Stimulated activated memory B cell treated with anti-CD40 and anti-IgM and Interleukin-4, amounts not matched to agents 10 μg/mL and 1 μg/mL and 100 μg/mL, for 72 hours (primary cell): ENCODE results near the gene DCHS1.

Experiments
- ATAC-seq: fragments of 150-1000 bp; cut with Tn5 transposase; 2 replicates; pipeline ENCODE4 v1.10.0; 2021
- H3K27ac Mint-ChIP-seq: one replicate; pipeline ENCODE4 v1.8.0; 2022; ENCODE audit warnings: mild to moderate bottlenecking, mixed read lengths
- H3K27me3 Mint-ChIP-seq: one replicate; pipeline ENCODE4 v1.8.0; 2022; ENCODE audit warnings: mixed read lengths
- H3K36me3 Mint-ChIP-seq: one replicate; pipeline ENCODE4 v1.8.0; 2022; ENCODE audit warnings: mixed read lengths
- H3K4me1 Mint-ChIP-seq: one replicate; pipeline ENCODE4 v1.8.0; 2022; ENCODE audit warnings: mixed read lengths
- H3K4me3 Mint-ChIP-seq: one replicate; pipeline ENCODE4 v1.8.0; 2022; ENCODE audit warnings: mild to moderate bottlenecking, moderate library complexity, mixed read lengths
- H3K9me3 Mint-ChIP-seq: one replicate; pipeline ENCODE4 v1.8.0; 2022; ENCODE audit warnings: mixed read lengths

Gene DCHS1

GRCh38 chr11:6627762-6628241 lies 27.8 kb downstream of the DCHS1 start:
- ATAC-seq, result peak; percentile 57
- H3K27ac Mint-ChIP-seq, result peak overlapping the region; percentile 53
- peak overlapping the region; percentile 59 for H3K4me3 Mint-ChIP-seq
- H3K36me3 Mint-ChIP-seq, result no peaks in the 10 kb centered on the region
- H3K9me3 Mint-ChIP-seq, result no peaks in the 10 kb centered on the region
- no peaks in the 10 kb centered on the region for H3K27me3 Mint-ChIP-seq
- H3K4me1 Mint-ChIP-seq, result peaks cover 25% of the 10 kb centered on the region

GRCh38 chr11:6626971-6627761 lies 28.4 kb downstream of the DCHS1 start:
- Mint-ChIP-seq H3K4me3 (peak overlapping the region; percentile 59), H3K27ac (peak overlapping the region; percentile 53), H3K4me1 (peaks cover 25% of the 10 kb centered on the region), H3K9me3 (no peaks in the 10 kb centered on the region), H3K27me3 (no peaks in the 10 kb centered on the region), H3K36me3 (no peaks in the 10 kb centered on the region)
- no peak for ATAC-seq

GRCh38 chr11:6625832-6626420 lies 29.7 kb downstream of the DCHS1 start:
- Mint-ChIP-seq H3K9me3 (no peaks in the 10 kb centered on the region), H3K27ac (no peak overlapping the region), H3K4me3 (no peak overlapping the region), H3K4me1 (peaks cover 32% of the 10 kb centered on the region), H3K36me3 (no peaks in the 10 kb centered on the region), H3K27me3 (no peaks in the 10 kb centered on the region)
- no peak for ATAC-seq

GRCh38 chr11:6625156-6625831 lies 30.3 kb downstream of the DCHS1 start:
- H3K27ac Mint-ChIP-seq, result no peak overlapping the region
- no peaks in the 10 kb centered on the region for H3K27me3 Mint-ChIP-seq
- no peak for ATAC-seq
- H3K4me1 Mint-ChIP-seq, result peaks cover 32% of the 10 kb centered on the region
- no peaks in the 10 kb centered on the region for H3K9me3 Mint-ChIP-seq
- H3K36me3 Mint-ChIP-seq, result no peaks in the 10 kb centered on the region
- H3K4me3 Mint-ChIP-seq, result no peak overlapping the region

- peak overlapping the region; percentile 17 for H3K27ac Mint-ChIP-seq
- no peak for ATAC-seq
These were observed 31.9 kb downstream of the DCHS1 start for GRCh38 chr11:6623391-6624363.

GRCh38 chr11:6622261-6623171 lies 33.1 kb downstream of the DCHS1 start:
- H3K27ac Mint-ChIP-seq, result no peak overlapping the region
- no peaks in the 10 kb centered on the region for H3K36me3 Mint-ChIP-seq
- no peaks in the 10 kb centered on the region for H3K27me3 Mint-ChIP-seq
- ATAC-seq, result no peak
- H3K4me1 Mint-ChIP-seq, result peaks cover 23% of the 10 kb centered on the region
- no peak overlapping the region for H3K4me3 Mint-ChIP-seq
- no peaks in the 10 kb centered on the region for H3K9me3 Mint-ChIP-seq

More at GRCh38 chr11:6623391-6624363, 31.9 kb downstream of the DCHS1 start:
- no peaks in the 10 kb centered on the region for H3K9me3 Mint-ChIP-seq
- no peak overlapping the region for H3K4me3 Mint-ChIP-seq
- H3K27me3 Mint-ChIP-seq, result no peaks in the 10 kb centered on the region
- H3K36me3 Mint-ChIP-seq, result no peaks in the 10 kb centered on the region
- peaks cover 32% of the 10 kb centered on the region for H3K4me1 Mint-ChIP-seq

GRCh38 chr11:6621711-6622211 lies 33.8 kb downstream of the DCHS1 start:
- no peak overlapping the region for H3K4me3 Mint-ChIP-seq
- no peak overlapping the region for H3K27ac Mint-ChIP-seq
- ATAC-seq, result no peak
- H3K27me3 Mint-ChIP-seq, result no peaks in the 10 kb centered on the region
- H3K4me1 Mint-ChIP-seq, result peaks cover 23% of the 10 kb centered on the region
- H3K36me3 Mint-ChIP-seq, result no peaks in the 10 kb centered on the region
- H3K9me3 Mint-ChIP-seq, result no peaks in the 10 kb centered on the region

GRCh38 chr11:6620636-6621035 lies 35.0 kb downstream of the DCHS1 start:
- peaks cover 28% of the 10 kb centered on the region for H3K4me1 Mint-ChIP-seq
- ATAC-seq, result no peak
- H3K9me3 Mint-ChIP-seq, result no peaks in the 10 kb centered on the region

GRCh38 chr11:6619004-6619745 lies 36.4 kb downstream of the DCHS1 start, which contains the start of gene TPP1:
TSS of gene TPP1 (minus strand) at chr11:6619422. CDS start at chr11:6619400, 22 bp downstream.
- Mint-ChIP-seq H3K27ac (no peak within 1 kb of the TSS), H3K4me3 (no peak within 1 kb of the TSS), H3K4me1 (peaks cover 29% of the 10 kb centered on the region), H3K27me3 (no peaks in the 10 kb centered on the region), H3K36me3 (no peaks in the 10 kb centered on the region), H3K9me3 (no peaks in the 10 kb centered on the region)
- ATAC-seq, result peak; percentile 97

More at GRCh38 chr11:6620636-6621035, 35.0 kb downstream of the DCHS1 start:
- Mint-ChIP-seq H3K4me3 (no peak overlapping the region), H3K36me3 (no peaks in the 10 kb centered on the region), H3K27me3 (no peaks in the 10 kb centered on the region), H3K27ac (no peak overlapping the region)

- Mint-ChIP-seq H3K27me3 (no peaks in the 10 kb centered on the region), H3K36me3 (no peaks in the 10 kb centered on the region), H3K27ac (no peak overlapping the region), H3K4me1 (peaks cover 29% of the 10 kb centered on the region), H3K9me3 (no peaks in the 10 kb centered on the region), H3K4me3 (no peak overlapping the region)
- peak; percentile 76 for ATAC-seq
These were observed 37.2 kb downstream of the DCHS1 start for GRCh38 chr11:6618117-6619003.

- ATAC-seq, result no peak
- no peaks in the 10 kb centered on the region for H3K36me3 Mint-ChIP-seq
- no peaks in the 10 kb centered on the region for H3K27me3 Mint-ChIP-seq
- H3K27ac Mint-ChIP-seq, result no peak overlapping the region
- H3K4me1 Mint-ChIP-seq, result peaks cover 29% of the 10 kb centered on the region
- H3K4me3 Mint-ChIP-seq, result no peak overlapping the region
- no peaks in the 10 kb centered on the region for H3K9me3 Mint-ChIP-seq
These were observed 38.3 kb downstream of the DCHS1 start for GRCh38 chr11:6617315-6617781.

- ATAC-seq, result no peak
- Mint-ChIP-seq H3K9me3 (no peaks in the 10 kb centered on the region), H3K27ac (peak overlapping the region; percentile 48), H3K4me1 (peaks cover 25% of the 10 kb centered on the region), H3K4me3 (peak overlapping the region; percentile 46), H3K36me3 (no peaks in the 10 kb centered on the region), H3K27me3 (no peaks in the 10 kb centered on the region)
These were observed 38.9 kb downstream of the DCHS1 start for GRCh38 chr11:6616596-6617250.
